Mesendoderm (in vitro differentiated cells): Measurements from ENCODE around the gene GNAT1.

Experiments used
- DNase-seq: peaks from one replicate; pipeline ENCODE4 v3.0.0; 2013
- H2AK5ac ChIP-seq: 2 replicates; pipeline ENCODE4 v1.6.1; 2013; ENCODE audit warnings: low read length, inconsistent platforms
- H2BK120ac ChIP-seq: 2 replicates; pipeline ENCODE4 v1.6.1; 2013; ENCODE audit warnings: low read depth, mild to moderate bottlenecking, low read length, moderate library complexity, mixed read lengths
- H2BK15ac ChIP-seq: replicated peaks from 2 replicates; pipeline ENCODE4 v1.6.1; 2013; ENCODE audit warnings: low read depth, mild to moderate bottlenecking, moderate library complexity
- H2BK5ac ChIP-seq: 2 replicates; pipeline ENCODE4 v1.6.1; 2013; ENCODE audit warnings: low read length, inconsistent platforms
- H3K18ac ChIP-seq: 2 replicates; pipeline ENCODE4 v1.6.1; 2013; ENCODE audit warnings: mild to moderate bottlenecking, low read length, mixed read lengths
- H3K23ac ChIP-seq: one replicate; pipeline ENCODE4 v1.6.1; 2013; ENCODE audit warnings: low read length
- H3K27ac ChIP-seq: 2 replicates; pipeline ENCODE4 v1.5.1; 2013; ENCODE audit warnings: low read depth, mild to moderate bottlenecking, inconsistent platforms, low read length, moderate library complexity
- H3K27me3 ChIP-seq: 2 replicates; pipeline ENCODE4 v1.6.1; 2013; ENCODE audit warnings: low read length, control low read depth, mild to moderate bottlenecking, inconsistent platforms; ENCODE audit not compliant: insufficient read depth, poor library complexity
- H3K36me3 ChIP-seq: 2 replicates; pipeline ENCODE4 v1.6.1; 2013; ENCODE audit warnings: low read length, inconsistent platforms; ENCODE audit not compliant: control insufficient read depth, insufficient read depth
- H3K4ac ChIP-seq: one replicate; pipeline ENCODE4 v1.6.1; 2013; ENCODE audit warnings: low read depth, mild to moderate bottlenecking, low read length, moderate library complexity
- H3K4me1 ChIP-seq: 2 replicates; pipeline ENCODE4 v1.6.1; 2013; ENCODE audit warnings: low read depth, low read length, inconsistent platforms; ENCODE audit not compliant: control insufficient read depth
- H3K4me2 ChIP-seq: 2 replicates; pipeline ENCODE4 v1.6.1; 2013; ENCODE audit warnings: low read length
- H3K4me3 ChIP-seq: 2 replicates; pipeline ENCODE4 v1.5.1; 2013; ENCODE audit warnings: mild to moderate bottlenecking, low read length
- H3K56ac ChIP-seq: one replicate; pipeline ENCODE4 v1.6.1; 2013; ENCODE audit warnings: low read length
- H3K79me1 ChIP-seq: 2 replicates; pipeline ENCODE4 v1.6.1; 2013; ENCODE audit warnings: low read length, inconsistent platforms
- H3K79me2 ChIP-seq: 2 replicates; pipeline ENCODE4 v1.6.1; 2013; ENCODE audit warnings: mild to moderate bottlenecking, low read length; ENCODE audit not compliant: control insufficient read depth, insufficient read depth
- H3K9ac ChIP-seq: 2 replicates; pipeline ENCODE4 v1.6.1; 2013; ENCODE audit warnings: low read length, inconsistent platforms
- H4K5ac ChIP-seq: one replicate; pipeline ENCODE4 v1.6.1; 2013; ENCODE audit warnings: low read length
- H4K8ac ChIP-seq: one replicate; pipeline ENCODE4 v1.6.1; 2013; ENCODE audit warnings: low read depth, mild to moderate bottlenecking, control low read depth, low read length, moderate library complexity
- WGBS: extraction: QIAGEN DNeasy Blood & Tissue Kit; methylation state at CpG from one replicate; pipeline ENCODE4 v1.1.7; 2013; ENCODE audit warnings: low lambda C conversion rate, missing lambda C conversion rate; ENCODE audit not compliant: insufficient coverage; ENCODE audit errors: extremely low coverage; 5-methylcytosine and 5-hydroxymethylcytosine counted together

The GNAT1 gene

DNA sequence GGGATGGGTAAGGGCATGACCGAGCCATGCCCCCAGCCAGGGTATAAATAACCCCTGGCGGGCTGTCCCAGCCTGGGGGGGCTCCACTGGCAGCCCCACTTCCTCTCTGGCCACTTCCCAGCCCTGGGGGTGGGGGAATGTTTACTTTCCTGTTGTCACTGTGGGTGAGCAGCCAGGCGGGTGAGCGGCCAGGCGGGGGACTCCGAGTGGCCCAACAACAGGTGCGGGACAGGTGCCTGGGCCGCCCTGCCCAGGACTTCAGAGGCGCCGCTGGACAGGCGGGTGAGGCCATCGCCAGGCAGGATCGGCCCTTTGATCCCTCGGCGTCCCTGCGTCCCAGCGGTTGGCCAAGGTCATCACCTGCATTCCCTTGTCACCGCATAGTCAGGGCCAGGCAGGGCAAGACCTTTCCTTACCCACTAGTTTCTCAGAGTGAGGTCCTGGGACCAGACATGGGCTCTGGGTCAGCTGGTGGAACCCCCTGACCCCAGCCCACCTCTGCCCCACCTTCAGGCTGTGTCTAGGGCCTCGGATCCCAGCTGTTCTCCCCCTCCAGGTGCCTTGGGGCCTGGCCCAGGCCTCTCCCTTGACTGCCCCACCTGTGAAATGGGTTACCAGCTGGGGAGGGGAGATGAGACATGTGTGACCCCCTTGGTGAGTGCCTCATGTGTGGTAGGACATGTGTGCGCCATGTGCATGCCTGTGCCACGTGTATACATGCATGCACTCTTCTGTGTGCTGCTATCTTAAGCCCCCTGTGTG is 19.7 kb upstream of the GNAT1 start:
- H2BK15ac ChIP-seq, result no peak overlapping the region
- no peak overlapping the region for H3K4me3 ChIP-seq
- no peak overlapping the region for H3K56ac ChIP-seq
- DNase-seq, result no peak
- peaks cover 18% of the 10 kb centered on the region for H3K4me1 ChIP-seq
- H4K5ac ChIP-seq, result no peak overlapping the region
- no peaks in the 10 kb centered on the region for H3K27me3 ChIP-seq
- peaks cover 2% of the 10 kb centered on the region for H3K36me3 ChIP-seq
- peaks cover 13% of the 10 kb centered on the region for H3K79me2 ChIP-seq
- WGBS, result no CpG with 5 or more reads among the region's 21 CpGs
- no peak overlapping the region for H2AK5ac ChIP-seq
- no peak overlapping the region for H3K9ac ChIP-seq
- peaks cover 28% of the 10 kb centered on the region for H3K79me1 ChIP-seq
- no peak overlapping the region for H2BK120ac ChIP-seq
- no peak overlapping the region for H3K4me2 ChIP-seq
- H3K27ac ChIP-seq, result no peak overlapping the region
- H3K18ac ChIP-seq, result no peak overlapping the region
- no peak overlapping the region for H3K4ac ChIP-seq
- H3K23ac ChIP-seq, result no peak overlapping the region
- no peak overlapping the region for H2BK5ac ChIP-seq
- no peak overlapping the region for H4K8ac ChIP-seq

GRCh38 chr3:50172626-50173220 is 18.7 kb upstream of the GNAT1 start:
- no peak overlapping the region for H2BK15ac ChIP-seq
- no peak overlapping the region for H2BK5ac ChIP-seq
- peaks cover 9% of the 10 kb centered on the region for H3K79me2 ChIP-seq
- no peak overlapping the region for H2AK5ac ChIP-seq
- no peak overlapping the region for H3K18ac ChIP-seq
- H3K79me1 ChIP-seq, result peaks cover 23% of the 10 kb centered on the region
- no CpG with 5 or more reads among the region's 8 CpGs for WGBS
- no peak overlapping the region for H3K27ac ChIP-seq
- no peak overlapping the region for H3K23ac ChIP-seq
- H3K4me1 ChIP-seq, result peaks cover 10% of the 10 kb centered on the region
- H3K4me3 ChIP-seq, result no peak overlapping the region
- no peak overlapping the region for H4K5ac ChIP-seq
- H3K36me3 ChIP-seq, result peaks cover 2% of the 10 kb centered on the region
- H3K9ac ChIP-seq, result no peak overlapping the region
- no peak overlapping the region for H3K4me2 ChIP-seq
- H3K27me3 ChIP-seq, result no peaks in the 10 kb centered on the region
- no peak overlapping the region for H3K4ac ChIP-seq
- DNase-seq, result no peak
- H4K8ac ChIP-seq, result no peak overlapping the region
- no peak overlapping the region for H3K56ac ChIP-seq
- no peak overlapping the region for H2BK120ac ChIP-seq

- Histone ChIP-seq H3K4ac (no peak overlapping the region), H4K8ac (no peak overlapping the region), H3K56ac (no peak overlapping the region), H2BK120ac (no peak overlapping the region), H3K4me3 (no peak overlapping the region), H3K18ac (no peak overlapping the region), H2AK5ac (no peak overlapping the region), H3K23ac (no peak overlapping the region), H3K79me2 (peaks cover 3% of the 10 kb centered on the region), H3K9ac (no peak overlapping the region), H3K4me2 (no peak overlapping the region), H2BK15ac (no peak overlapping the region), H3K4me1 (peaks cover 4% of the 10 kb centered on the region), H3K79me1 (peaks cover 17% of the 10 kb centered on the region), H2BK5ac (no peak overlapping the region), H3K27me3 (no peaks in the 10 kb centered on the region), H3K36me3 (peaks cover 2% of the 10 kb centered on the region), H3K27ac (no peak overlapping the region), H4K5ac (no peak overlapping the region)
- DNase-seq, result no peak
- WGBS, result no CpG with 5 or more reads among the region's 29 CpGs
Measured at GRCh38 chr3:50173685-50174516, 17.5 kb upstream of the GNAT1 start.

- no CpG with 5 or more reads among the region's 7 CpGs for WGBS
- no peak overlapping the region for H4K5ac ChIP-seq
- H3K9ac ChIP-seq, result no peak overlapping the region
- no peak for DNase-seq
- no peak overlapping the region for H3K27ac ChIP-seq
- H3K4me1 ChIP-seq, result peaks cover 4% of the 10 kb centered on the region
- H3K79me1 ChIP-seq, result peaks cover 14% of the 10 kb centered on the region
- no peak overlapping the region for H3K18ac ChIP-seq
- no peak overlapping the region for H3K4me3 ChIP-seq
- H3K79me2 ChIP-seq, result peaks cover 2% of the 10 kb centered on the region
- no peak overlapping the region for H2BK5ac ChIP-seq
- H3K23ac ChIP-seq, result no peak overlapping the region
- H3K4me2 ChIP-seq, result no peak overlapping the region
- H2BK120ac ChIP-seq, result no peak overlapping the region
- H2BK15ac ChIP-seq, result no peak overlapping the region
- no peak overlapping the region for H4K8ac ChIP-seq
- H2AK5ac ChIP-seq, result no peak overlapping the region
- no peak overlapping the region for H3K56ac ChIP-seq
- peaks cover 2% of the 10 kb centered on the region for H3K36me3 ChIP-seq
- H3K4ac ChIP-seq, result no peak overlapping the region
- H3K27me3 ChIP-seq, result no peaks in the 10 kb centered on the region
Measured at GRCh38 chr3:50174517-50174895, 16.9 kb upstream of the GNAT1 start.

GRCh38 chr3:50174947-50175524 is 16.4 kb upstream of the GNAT1 start:
- H2BK120ac ChIP-seq, result no peak overlapping the region
- peaks cover 3% of the 10 kb centered on the region for H3K4me1 ChIP-seq
- H3K4ac ChIP-seq, result no peak overlapping the region
- H3K79me2 ChIP-seq, result no peaks in the 10 kb centered on the region
- H3K36me3 ChIP-seq, result peaks cover 2% of the 10 kb centered on the region
- H3K79me1 ChIP-seq, result peaks cover 11% of the 10 kb centered on the region
- no peak overlapping the region for H2BK15ac ChIP-seq
- no peak overlapping the region for H3K4me2 ChIP-seq
- no peak for DNase-seq
- no peak overlapping the region for H2BK5ac ChIP-seq
- H3K56ac ChIP-seq, result no peak overlapping the region
- no peak overlapping the region for H3K4me3 ChIP-seq
- H3K27ac ChIP-seq, result no peak overlapping the region
- no CpG with 5 or more reads among the region's 17 CpGs for WGBS
- H4K5ac ChIP-seq, result no peak overlapping the region
- H3K9ac ChIP-seq, result no peak overlapping the region
- H3K27me3 ChIP-seq, result no peaks in the 10 kb centered on the region
- H2AK5ac ChIP-seq, result no peak overlapping the region
- no peak overlapping the region for H4K8ac ChIP-seq
- H3K23ac ChIP-seq, result no peak overlapping the region
- H3K18ac ChIP-seq, result no peak overlapping the region
